Omental fat pad (tissue), 4 donors: Measurements from ENCODE around the gene MAP3K5. TPM values are rescaled to one million over a fixed set of nuclear protein-coding genes. Genes with fewer than 3 reads are reported as not detected.

Experiments
- ATAC-seq: fragments of 150-250 bp; one replicate; pipeline ENCODE4 v1.9.1; 2016; ENCODE audit warnings: mild to moderate bottlenecking, moderate library complexity; ENCODE audit not compliant: low FRiP score
- DNase-seq: peaks from one replicate; pipeline ENCODE4 v3.0.0-alpha.2; 2019; ENCODE audit warnings: low spot score
- total RNA-seq, 4 donors: library from RNA; depleted of rRNA; stranded (reverse); fragments of >200 nt; gene quantifications; one replicate each; pipeline ENCODE4 v1.1.0, GENCODE V29; 2016
- TF ChIP-seq, protein P1 (sequence below), 3 donors: fragments of 450-650 bp; IDR thresholded peaks; one replicate each; pipeline ENCODE4 v1.5.1; 2016 to 2017; ENCODE audit warnings: antibody characterized with exemption in 3 of 3, mild to moderate bottlenecking in 3 of 3, moderate library complexity in 2 of 3

The MAP3K5 gene
- total RNA-seq, 4 donors from 2014 or later = 31.4 to 53.0 (median 47.2) TPM

GRCh38 chr6:136772685-136773472 is 19.4 kb downstream of the MAP3K5 start:
- DNase-seq = no peak
- TF ChIP-seq, protein P1, sequence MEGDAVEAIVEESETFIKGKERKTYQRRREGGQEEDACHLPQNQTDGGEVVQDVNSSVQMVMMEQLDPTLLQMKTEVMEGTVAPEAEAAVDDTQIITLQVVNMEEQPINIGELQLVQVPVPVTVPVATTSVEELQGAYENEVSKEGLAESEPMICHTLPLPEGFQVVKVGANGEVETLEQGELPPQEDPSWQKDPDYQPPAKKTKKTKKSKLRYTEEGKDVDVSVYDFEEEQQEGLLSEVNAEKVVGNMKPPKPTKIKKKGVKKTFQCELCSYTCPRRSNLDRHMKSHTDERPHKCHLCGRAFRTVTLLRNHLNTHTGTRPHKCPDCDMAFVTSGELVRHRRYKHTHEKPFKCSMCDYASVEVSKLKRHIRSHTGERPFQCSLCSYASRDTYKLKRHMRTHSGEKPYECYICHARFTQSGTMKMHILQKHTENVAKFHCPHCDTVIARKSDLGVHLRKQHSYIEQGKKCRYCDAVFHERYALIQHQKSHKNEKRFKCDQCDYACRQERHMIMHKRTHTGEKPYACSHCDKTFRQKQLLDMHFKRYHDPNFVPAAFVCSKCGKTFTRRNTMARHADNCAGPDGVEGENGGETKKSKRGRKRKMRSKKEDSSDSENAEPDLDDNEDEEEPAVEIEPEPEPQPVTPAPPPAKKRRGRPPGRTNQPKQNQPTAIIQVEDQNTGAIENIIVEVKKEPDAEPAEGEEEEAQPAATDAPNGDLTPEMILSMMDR (IDR thresholded peaks at IDR 0.05) = no peak
- ATAC-seq = peak; percentile 69

DNA sequence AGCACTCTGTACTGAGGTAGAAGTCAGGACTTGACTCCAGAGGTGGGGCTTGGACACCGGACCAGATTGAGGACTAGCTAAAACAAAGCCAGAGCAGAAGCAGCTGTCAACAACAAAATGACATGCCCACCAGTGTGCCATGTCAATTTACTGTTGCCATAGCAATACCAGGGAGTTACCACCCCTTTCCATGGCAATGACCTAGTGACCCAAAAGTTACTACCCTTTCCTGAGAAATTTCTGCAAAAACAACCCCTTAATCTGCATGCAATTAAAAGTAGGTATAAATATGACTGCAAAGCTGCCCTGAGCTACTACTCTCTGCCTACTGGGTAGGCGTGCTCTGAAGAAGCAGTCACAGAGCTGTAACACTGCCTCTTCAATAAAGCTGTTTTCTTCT is 21.0 kb downstream of the MAP3K5 start:
- TF ChIP-seq, protein P1 (IDR thresholded peaks at IDR 0.05) = no peak
- ATAC-seq (no peak), DNase-seq (no peak)

DNA sequence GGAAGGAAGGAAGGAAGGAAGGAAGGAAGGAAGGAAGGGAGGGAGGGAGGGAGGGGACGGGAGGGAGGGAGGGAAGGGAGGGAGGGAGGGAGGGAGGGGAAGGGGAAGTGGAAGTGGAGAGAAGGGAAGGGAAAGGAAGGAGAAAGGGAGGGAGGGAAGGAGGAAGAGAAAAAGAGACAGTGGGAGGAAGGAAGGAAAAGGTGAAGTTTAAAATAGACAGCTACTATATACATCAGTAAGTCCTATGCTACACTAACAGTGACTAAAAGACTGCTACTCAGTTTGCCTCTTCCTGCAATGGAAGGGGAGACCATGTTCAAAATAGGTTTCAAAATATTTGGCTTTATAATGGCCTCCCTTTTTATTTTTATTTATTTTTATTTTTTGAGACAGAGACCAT is 22.5 kb downstream of the MAP3K5 start:
- DNase-seq = no peak
- ATAC-seq = no peak
- TF ChIP-seq, protein P1 (IDR thresholded peaks at IDR 0.05) = no peak

GRCh38 chr6:136769124-136769523 is 23.2 kb downstream of the MAP3K5 start:
- TF ChIP-seq, protein P1 (IDR thresholded peaks at IDR 0.05) = no peak
- no peak for DNase-seq
- no peak for ATAC-seq

GRCh38 chr6:136767570-136768309 is 24.5 kb downstream of the MAP3K5 start:
- ATAC-seq = no peak
- TF ChIP-seq, protein P1 (IDR thresholded peaks at IDR 0.05) = no peak
- DNase-seq = no peak

DNA sequence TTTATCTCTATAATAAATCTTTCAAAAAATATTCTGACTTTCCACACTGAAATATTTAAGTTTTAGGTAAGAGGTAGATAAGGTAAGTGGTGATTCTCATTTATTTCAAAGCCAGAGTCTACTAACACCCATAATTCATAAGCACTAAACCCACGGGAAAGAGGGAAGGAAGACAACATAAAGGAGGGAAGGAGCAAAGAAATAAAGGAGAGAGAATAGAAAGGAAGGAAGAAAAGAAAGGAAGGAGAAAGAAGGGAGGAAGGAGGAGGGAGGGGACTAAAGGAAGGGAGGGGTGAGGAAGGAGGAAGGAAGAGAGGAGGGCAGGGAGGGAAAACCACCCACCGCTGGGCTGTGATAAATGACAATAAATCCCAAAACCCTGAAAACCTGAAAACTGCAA is 25.2 kb downstream of the MAP3K5 start:
- DNase-seq = no peak
- TF ChIP-seq, protein P1 (IDR thresholded peaks at IDR 0.05) = no peak
- ATAC-seq = no peak
